ENCODE results near the gene ARHGEF7. TPM values are rescaled to one million over a fixed set of nuclear protein-coding genes. Genes with fewer than 3 reads are reported as not detected.

ARHGEF7 gene
- total RNA-seq, 4 donors from 2014 or later, result 64.2 to 127 (median 88.2) TPM

DNA sequence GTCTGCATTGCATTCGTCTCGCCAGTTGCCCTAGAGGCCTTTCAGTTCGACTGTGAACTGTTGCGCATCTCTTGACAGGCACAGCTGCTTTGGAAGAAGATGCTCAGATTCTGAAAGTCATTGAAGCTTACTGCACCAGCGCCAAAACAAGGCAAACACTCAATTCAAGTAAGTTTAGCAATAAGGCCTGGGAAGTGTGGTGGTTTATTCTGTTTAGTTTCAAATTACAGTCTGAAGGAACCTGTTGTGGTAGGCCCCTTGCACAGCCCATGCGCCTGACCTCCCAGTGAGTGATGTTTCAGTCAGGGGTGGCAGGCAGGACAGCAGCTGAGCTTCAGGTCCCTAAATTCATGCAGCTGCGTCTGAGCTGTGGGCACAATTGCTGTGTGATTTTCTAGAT is 173.2 kb downstream of the ARHGEF7 start:
- no peak for DNase-seq
- TF ChIP-seq CTCF (IDR thresholded peaks at IDR 0.05) (no peak), POLR2A (IDR thresholded peaks at IDR 0.05) (no peak)
- peaks cover 43 to 67% of the 10 kb centered on the region in 2 donors for H3K36me3 ChIP-seq
- no peaks in the 10 kb centered on the region for H3K27me3 ChIP-seq
- no peak overlapping the region for H3K4me3 ChIP-seq (replicated peaks in 1 of 3)
- intact Hi-C loops (cut with DNase I), result no loop called here
- 91 to 94% methylated on average over 7 of the region's 7 CpGs for WGBS, 2 donors
- no peak overlapping the region for H3K27ac ChIP-seq
- no peaks in the 10 kb centered on the region for H3K4me1 ChIP-seq
- H3K9me3 ChIP-seq, result no peaks in the 10 kb centered on the region

DNA sequence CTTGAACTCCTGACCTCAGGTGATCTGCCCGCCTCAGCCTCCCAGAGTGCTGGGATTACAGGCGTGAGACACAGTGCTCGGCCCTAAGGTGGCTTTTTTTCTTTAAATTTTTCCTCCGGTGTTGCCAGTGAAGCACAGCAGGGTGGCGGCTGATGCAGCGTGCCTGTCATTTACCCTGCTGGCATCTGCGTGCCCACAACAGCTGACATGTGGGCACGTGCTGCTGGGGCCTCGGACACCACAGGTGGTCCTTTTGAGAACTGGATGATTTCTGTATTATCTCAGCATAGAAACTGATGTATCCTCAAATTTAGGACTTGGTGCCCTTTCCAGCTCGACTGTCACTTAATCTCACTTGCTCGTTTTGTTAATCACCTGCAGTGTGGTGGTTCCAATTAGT is 174.1 kb downstream of the ARHGEF7 start:
- H3K36me3 ChIP-seq, result peaks cover 33 to 62% of the 10 kb centered on the region in 2 donors
- no peak for TF ChIP-seq CTCF (IDR thresholded peaks at IDR 0.05)
- no peak for TF ChIP-seq POLR2A (IDR thresholded peaks at IDR 0.05)
- no peaks in the 10 kb centered on the region for H3K9me3 ChIP-seq
- H3K4me3 ChIP-seq (replicated peaks in 1 of 3), result no peak overlapping the region
- no peak for DNase-seq
- 95 to 97% methylated on average over 11 of the region's 11 CpGs for WGBS, 2 donors
- intact Hi-C loops (cut with DNase I), result no loop called here
- no peaks in the 10 kb centered on the region for H3K4me1 ChIP-seq
- no peak overlapping the region for H3K27ac ChIP-seq
- H3K27me3 ChIP-seq, result no peaks in the 10 kb centered on the region

DNA sequence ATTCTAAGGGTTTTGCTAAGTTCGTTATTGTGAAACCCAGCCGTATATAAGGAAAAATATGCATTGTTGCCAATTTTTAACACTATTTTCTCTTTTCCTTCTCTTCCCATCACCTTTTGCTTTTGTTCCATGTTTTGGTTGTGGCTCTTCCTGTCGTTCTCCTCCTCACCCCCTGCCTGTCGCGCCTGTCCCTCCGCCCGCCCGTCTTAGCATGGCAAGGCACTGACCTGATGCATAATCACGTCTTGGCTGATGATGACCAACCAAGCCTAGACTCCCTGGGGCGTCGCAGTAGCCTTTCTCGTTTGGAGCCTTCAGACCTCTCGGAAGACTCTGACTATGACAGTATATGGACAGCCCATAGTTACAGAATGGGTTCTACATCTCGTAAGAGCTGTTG is 176.8 kb downstream of the ARHGEF7 start:
- intact Hi-C loops (cut with DNase I), result no loop called here
- no peak for DNase-seq
- Histone ChIP-seq H3K4me1 (no peaks in the 10 kb centered on the region), H3K27ac (no peak overlapping the region), H3K4me3 (replicated peaks in 1 of 3) (no peak overlapping the region), H3K27me3 (no peaks in the 10 kb centered on the region), H3K9me3 (no peaks in the 10 kb centered on the region), H3K36me3 (peaks cover 20 to 35% of the 10 kb centered on the region in 2 donors)
- TF ChIP-seq CTCF (IDR thresholded peaks at IDR 0.05), result no peak
- TF ChIP-seq POLR2A (IDR thresholded peaks at IDR 0.05), result no peak
- WGBS, 2 donors, result 94% methylated on average over 14 of the region's 14 CpGs

DNA sequence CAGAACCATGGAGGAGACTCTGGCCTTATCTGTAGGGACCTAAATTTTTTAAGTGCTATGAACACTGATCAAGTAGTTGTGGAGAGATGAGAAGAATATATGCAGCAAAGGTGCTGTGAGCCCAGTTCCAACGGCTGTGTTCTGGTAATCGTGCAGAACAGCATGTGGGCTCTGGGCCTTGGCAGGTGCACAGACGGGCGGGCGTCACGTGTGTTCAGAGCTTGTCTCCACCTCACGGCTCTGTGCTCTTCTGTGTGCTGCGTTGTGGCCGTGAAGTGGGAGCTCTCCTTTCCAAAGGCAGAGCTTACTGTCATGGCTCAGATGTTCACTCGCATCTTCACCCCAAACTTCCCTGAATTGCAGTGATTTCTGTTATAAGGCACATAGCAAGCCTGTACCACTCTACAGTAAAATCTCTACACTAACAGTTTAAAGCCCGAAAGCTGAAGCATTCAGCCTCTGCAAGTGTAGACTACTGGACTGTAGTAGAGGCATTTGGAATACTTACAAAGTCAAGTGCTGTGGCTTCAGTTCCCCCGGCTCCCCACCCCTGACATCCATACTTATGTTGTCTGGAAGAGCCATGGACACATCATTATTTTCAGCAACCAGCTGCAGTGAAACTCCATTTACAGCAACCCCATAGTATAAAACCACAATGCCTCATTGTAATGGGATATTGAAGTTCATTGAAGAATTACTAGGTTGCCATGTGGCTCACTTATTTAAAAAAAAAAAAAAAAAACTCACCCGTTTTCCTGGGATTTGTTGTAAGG is 177.8 kb downstream of the ARHGEF7 start:
- TF ChIP-seq CTCF (IDR thresholded peaks at IDR 0.05), result no peak
- TF ChIP-seq POLR2A (IDR thresholded peaks at IDR 0.05), result no peak
- Histone ChIP-seq H3K36me3 (peaks cover 12 to 26% of the 10 kb centered on the region in 2 donors), H3K27ac (no peak overlapping the region), H3K9me3 (no peaks in the 10 kb centered on the region), H3K4me3 (replicated peaks in 1 of 3) (no peak overlapping the region), H3K27me3 (no peaks in the 10 kb centered on the region), H3K4me1 (no peaks in the 10 kb centered on the region)
- intact Hi-C loops (cut with DNase I), result no loop called here
- no peak for DNase-seq
- 91 to 93% methylated on average over 13 of the region's 13 CpGs for WGBS, 2 donors

DNA sequence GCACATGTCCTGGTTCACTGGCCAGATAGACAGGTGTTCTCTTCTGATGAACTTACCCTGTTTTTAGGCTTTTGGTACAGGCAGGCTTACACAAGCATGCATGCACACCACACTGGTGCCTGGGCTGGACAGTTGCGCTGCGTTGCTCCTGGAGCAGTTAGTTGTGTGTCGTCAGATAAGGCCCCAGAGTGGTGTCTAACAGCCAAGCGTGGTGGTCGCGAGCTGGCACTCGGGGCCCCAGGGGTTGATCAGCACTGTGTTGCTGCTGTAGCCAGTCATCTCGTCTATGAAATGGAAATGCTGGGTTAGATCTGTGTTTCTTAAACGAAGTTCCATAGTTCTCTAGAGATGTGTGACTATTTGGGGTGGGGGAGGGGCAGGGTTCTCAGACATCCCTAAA is 180.8 kb downstream of the ARHGEF7 start:
- DNase-seq, result no peak
- intact Hi-C loops (cut with DNase I), result no loop called here
- no peak overlapping the region for H3K27ac ChIP-seq
- no peaks in the 10 kb centered on the region for H3K9me3 ChIP-seq
- H3K4me1 ChIP-seq, result no peaks in the 10 kb centered on the region
- 87 to 98% methylated on average over 5 to 9 of the region's 9 CpGs for WGBS, 2 donors
- H3K4me3 ChIP-seq (replicated peaks in 1 of 3), result no peak overlapping the region
- no peak for TF ChIP-seq POLR2A (IDR thresholded peaks at IDR 0.05)
- no peak for TF ChIP-seq CTCF (IDR thresholded peaks at IDR 0.05)
- no peaks in the 10 kb centered on the region for H3K27me3 ChIP-seq
- H3K36me3 ChIP-seq, result peaks cover 7 to 19% of the 10 kb centered on the region in 2 donors

Measured in thyroid gland (tissue), 4 donors.